G401 (cell line): Measurements from ENCODE around the gene NDUFB4. TPM values are rescaled to one million over a fixed set of nuclear protein-coding genes. Genes with fewer than 3 reads are reported as not detected.
A peak's percentile ranks its signal among the peaks of the same experiment; 100 is the strongest.
"Not testable (repeated sequence)": the region's sequence is repeated elsewhere in the genome, so short reads cannot be mapped to it uniquely, and the experiment has no call there.

Source experiments
- DNase-seq: peaks from one replicate; pipeline ENCODE4 v3.0.0-alpha.2; 2015; ENCODE audit warnings: low spot score
- in situ Hi-C: cut with HindIII; loops from 2 replicates; pipeline ENCODE4 v1.10.0; 2016; ENCODE audit warnings: low sequenced_read_pairs, mixed read lengths
- total RNA-seq: library from RNA; depleted of rRNA; stranded (reverse); fragments of >200 nt; shearing (Covaris generic); gene quantifications from 2 replicates; pipeline ENCODE4 v1.2.3, GENCODE V29; 2014; rRNA removed

NDUFB4 gene
- total RNA-seq, 1 experiment from 2014 or later = 148 TPM

- in situ Hi-C loops = no loop called here
- DNase-seq = peak; percentile 30
Observed at GRCh38 chr3:120625159-120625586, 29.0 kb downstream of the NDUFB4 start.

- no peak for DNase-seq
- in situ Hi-C loops = no loop called here
Observed at GRCh38 chr3:120634539-120634938, 38.4 kb downstream of the NDUFB4 start.

- no peak for DNase-seq
- in situ Hi-C loops = no loop called here
Observed at GRCh38 chr3:120636795-120637401, 40.8 kb downstream of the NDUFB4 start.

GRCh38 chr3:120637851-120638559 is 41.9 kb downstream of the NDUFB4 start:
- in situ Hi-C loops = no loop called here
- peak; percentile 78 for DNase-seq

GRCh38 chr3:120638820-120639219 is 42.7 kb downstream of the NDUFB4 start:
- in situ Hi-C loops, DNase-seq: not testable (repeated sequence)

GRCh38 chr3:120640231-120640630 is 44.1 kb downstream of the NDUFB4 start:
- DNase-seq = peak; percentile 79
- in situ Hi-C loops = no loop called here

- DNase-seq = peak; percentile 95
- in situ Hi-C loops = no loop called here
Observed at GRCh38 chr3:120641696-120642246, 45.6 kb downstream of the NDUFB4 start.

- in situ Hi-C loops = no loop called here
- no peak for DNase-seq
Observed at GRCh38 chr3:120642368-120642948, 46.3 kb downstream of the NDUFB4 start.

- in situ Hi-C loops = no loop called here
- DNase-seq = peak; percentile 87
Observed at GRCh38 chr3:120645083-120645845, 49.1 kb downstream of the NDUFB4 start.

- no peak for DNase-seq
- in situ Hi-C loops = no loop called here
Observed at GRCh38 chr3:120646771-120647432, 50.8 kb downstream of the NDUFB4 start.

- in situ Hi-C loops = no loop called here
- DNase-seq = no peak
Observed at GRCh38 chr3:120648290-120648689, 52.2 kb downstream of the NDUFB4 start.

- DNase-seq = no peak
- in situ Hi-C loops = no loop called here
Observed at GRCh38 chr3:120649830-120650233, 53.7 kb downstream of the NDUFB4 start.

GRCh38 chr3:120650311-120650710 is 54.2 kb downstream of the NDUFB4 start:
- in situ Hi-C loops = no loop called here
- DNase-seq = no peak

Other genes with a start within 250 kb of the NDUFB4 start
- gene LRRC58, start 247.0 kb upstream of the NDUFB4 start, total RNA-seq = 32.6 and 38.9 TPM in 2 replicates
- gene FSTL1, start 145.3 kb upstream of the NDUFB4 start, total RNA-seq = 117 and 179 TPM in 2 replicates
- gene HGD, start 85.9 kb downstream of the NDUFB4 start, total RNA-seq = not detected in 2 replicates
- gene RABL3, start 146.2 kb downstream of the NDUFB4 start, total RNA-seq = 7.0 and 8.9 TPM in 2 replicates
- 20.4 and 35.4 TPM in 2 replicates for gene GTF2E1, start 146.4 kb downstream of the NDUFB4 start, total RNA-seq